ENCODE data around the gene SLIT3.

Gene SLIT3

GRCh38 chr5:168752012-168752411 is 548.9 kb downstream of the SLIT3 start:
- Histone ChIP-seq H3K9ac (ENCODE audit: low read length) (no peak overlapping the region), H4K20me1 (ENCODE audit: low read depth, low read length) (no peaks in the 10 kb centered on the region), H3K27ac (ENCODE audit: low read depth, low read length) (no peak overlapping the region), H3K9me3 (ENCODE audit: insufficient read depth, low read length) (no peaks in the 10 kb centered on the region), H3K27me3 (ENCODE audit: low read length) (no peaks in the 10 kb centered on the region), H2AFZ (ENCODE audit: low read depth, low read length, severe bottlenecking) (no peak overlapping the region), H3K9me2 (replicated peaks; ENCODE audit: insufficient read depth, low read length) (no peaks in the 10 kb centered on the region), H3K4me3 (ENCODE audit: insufficient read depth, low read length, poor library complexity, severe bottlenecking) (no peak overlapping the region), H3K36me3 (ENCODE audit: low read length) (no peaks in the 10 kb centered on the region), H3F3A (ENCODE audit: insufficient read depth) (no peaks in the 10 kb centered on the region), H3K79me2 (ENCODE audit: insufficient read depth, low read length) (no peaks in the 10 kb centered on the region), H3K4me2 (ENCODE audit: low read depth, low read length, poor library complexity, severe bottlenecking) (no peak overlapping the region)
- TF ChIP-seq, protein P1, sequence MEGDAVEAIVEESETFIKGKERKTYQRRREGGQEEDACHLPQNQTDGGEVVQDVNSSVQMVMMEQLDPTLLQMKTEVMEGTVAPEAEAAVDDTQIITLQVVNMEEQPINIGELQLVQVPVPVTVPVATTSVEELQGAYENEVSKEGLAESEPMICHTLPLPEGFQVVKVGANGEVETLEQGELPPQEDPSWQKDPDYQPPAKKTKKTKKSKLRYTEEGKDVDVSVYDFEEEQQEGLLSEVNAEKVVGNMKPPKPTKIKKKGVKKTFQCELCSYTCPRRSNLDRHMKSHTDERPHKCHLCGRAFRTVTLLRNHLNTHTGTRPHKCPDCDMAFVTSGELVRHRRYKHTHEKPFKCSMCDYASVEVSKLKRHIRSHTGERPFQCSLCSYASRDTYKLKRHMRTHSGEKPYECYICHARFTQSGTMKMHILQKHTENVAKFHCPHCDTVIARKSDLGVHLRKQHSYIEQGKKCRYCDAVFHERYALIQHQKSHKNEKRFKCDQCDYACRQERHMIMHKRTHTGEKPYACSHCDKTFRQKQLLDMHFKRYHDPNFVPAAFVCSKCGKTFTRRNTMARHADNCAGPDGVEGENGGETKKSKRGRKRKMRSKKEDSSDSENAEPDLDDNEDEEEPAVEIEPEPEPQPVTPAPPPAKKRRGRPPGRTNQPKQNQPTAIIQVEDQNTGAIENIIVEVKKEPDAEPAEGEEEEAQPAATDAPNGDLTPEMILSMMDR (IDR thresholded peaks at IDR 0.05; ENCODE audit: insufficient read depth, low read length, poor library complexity, severe bottlenecking), result no peak

GRCh38 chr5:168750926-168751325 is 550.0 kb downstream of the SLIT3 start:
- H3F3A ChIP-seq (ENCODE audit: insufficient read depth), result no peaks in the 10 kb centered on the region
- TF ChIP-seq, protein P1 (IDR thresholded peaks at IDR 0.05; ENCODE audit: insufficient read depth, low read length, poor library complexity, severe bottlenecking), result no peak
- TF ChIP-seq EZH2phosphoT487 (conservative IDR thresholded peaks at IDR 0.05; ENCODE audit: low read length), result no peak
- no peak overlapping the region for H3K4me3 ChIP-seq (ENCODE audit: insufficient read depth, low read length, poor library complexity, severe bottlenecking)

GRCh38 chr5:168749391-168750100 is 551.4 kb downstream of the SLIT3 start:
- no peak overlapping the region for H3K4me2 ChIP-seq (ENCODE audit: low read depth, low read length, poor library complexity, severe bottlenecking)
- H3K9me2 ChIP-seq (replicated peaks; ENCODE audit: insufficient read depth, low read length), result no peaks in the 10 kb centered on the region
- no peak overlapping the region for H3K4me3 ChIP-seq (ENCODE audit: insufficient read depth, low read length, poor library complexity, severe bottlenecking)
- H3F3A ChIP-seq (ENCODE audit: insufficient read depth), result no peaks in the 10 kb centered on the region
- H3K27me3 ChIP-seq (ENCODE audit: low read length), result no peaks in the 10 kb centered on the region
- H3K36me3 ChIP-seq (ENCODE audit: low read length), result no peaks in the 10 kb centered on the region
- no peak overlapping the region for H3K9ac ChIP-seq (ENCODE audit: low read length)
- H3K9me3 ChIP-seq (ENCODE audit: insufficient read depth, low read length), result no peaks in the 10 kb centered on the region
- H3K79me2 ChIP-seq (ENCODE audit: insufficient read depth, low read length), result no peaks in the 10 kb centered on the region
- H2AFZ ChIP-seq (ENCODE audit: low read depth, low read length, severe bottlenecking), result no peak overlapping the region
- TF ChIP-seq, protein P1 (IDR thresholded peaks at IDR 0.05; ENCODE audit: insufficient read depth, low read length, poor library complexity, severe bottlenecking), result no peak
- no peak for TF ChIP-seq EZH2phosphoT487 (conservative IDR thresholded peaks at IDR 0.05; ENCODE audit: low read length)
- no peaks in the 10 kb centered on the region for H4K20me1 ChIP-seq (ENCODE audit: low read depth, low read length)
- H3K27ac ChIP-seq (ENCODE audit: low read depth, low read length), result no peak overlapping the region

More at GRCh38 chr5:168750926-168751325, 550.0 kb downstream of the SLIT3 start:
- Histone ChIP-seq H4K20me1 (ENCODE audit: low read depth, low read length) (no peaks in the 10 kb centered on the region), H3K27ac (ENCODE audit: low read depth, low read length) (no peak overlapping the region), H2AFZ (ENCODE audit: low read depth, low read length, severe bottlenecking) (no peak overlapping the region), H3K9me2 (replicated peaks; ENCODE audit: insufficient read depth, low read length) (no peaks in the 10 kb centered on the region), H3K27me3 (ENCODE audit: low read length) (no peaks in the 10 kb centered on the region), H3K9me3 (ENCODE audit: insufficient read depth, low read length) (no peaks in the 10 kb centered on the region), H3K4me2 (ENCODE audit: low read depth, low read length, poor library complexity, severe bottlenecking) (no peak overlapping the region), H3K79me2 (ENCODE audit: insufficient read depth, low read length) (no peaks in the 10 kb centered on the region), H3K9ac (ENCODE audit: low read length) (no peak overlapping the region), H3K36me3 (ENCODE audit: low read length) (no peaks in the 10 kb centered on the region)

Data from SU-DHL-6 (cell line).